Astrocyte (in vitro differentiated cells and primary cell): ENCODE data around the gene TRIM47. TPM values are rescaled to one million over a fixed set of nuclear protein-coding genes. Genes with fewer than 3 reads are reported as not detected.
A peak's percentile ranks its signal among the peaks of the same experiment; 100 is the strongest.

Experiments
- DNase-seq: peaks from one replicate; pipeline ENCODE4 v3.0.0-alpha.2; 2010; ENCODE audit warnings: low read depth
- FAIRE-seq: peaks from 2 replicates; lab custom pipeline; 2011; peaks lifted over from hg19 to GRCh38; lab: Jason Lieb, UNC
- H2AFZ ChIP-seq: 2 replicates; pipeline ENCODE4 v1.6.0; 2012; ENCODE audit warnings: low read depth, low read length, inconsistent platforms
- H3K27ac ChIP-seq: 2 replicates; pipeline ENCODE4 v1.5.1; 2011; ENCODE audit warnings: low read depth, low read length, inconsistent platforms
- H3K27me3 ChIP-seq: 2 replicates; pipeline ENCODE4 v1.6.0; 2011; ENCODE audit warnings: low read length, inconsistent platforms; ENCODE audit not compliant: insufficient read depth
- H3K36me3 ChIP-seq: 2 replicates; pipeline ENCODE4 v1.5.1; 2011; ENCODE audit warnings: low read length, inconsistent platforms; ENCODE audit not compliant: insufficient read depth
- H3K4me1 ChIP-seq: 2 replicates; pipeline ENCODE4 v1.5.1; 2011; ENCODE audit warnings: low read length, inconsistent platforms; ENCODE audit not compliant: insufficient read depth
- H3K4me2 ChIP-seq: 2 replicates; pipeline ENCODE4 v1.6.0; 2012; ENCODE audit warnings: low read length, inconsistent platforms
- H3K4me3 ChIP-seq: 2 replicates; pipeline ENCODE4 v1.5.1; 2011; ENCODE audit warnings: low read depth, mild to moderate bottlenecking, low read length, inconsistent platforms; ENCODE audit not compliant: insufficient read depth
- H3K79me2 ChIP-seq: 2 replicates; pipeline ENCODE4 v1.6.0; 2012; ENCODE audit warnings: mild to moderate bottlenecking, low read length, inconsistent platforms; ENCODE audit not compliant: insufficient read depth
- H3K9ac ChIP-seq: 2 replicates; pipeline ENCODE4 v1.6.0; 2012; ENCODE audit warnings: mild to moderate bottlenecking, low read length, inconsistent platforms
- H3K9me3 ChIP-seq: 2 replicates; pipeline ENCODE4 v1.5.1; 2012; ENCODE audit warnings: low read depth, mild to moderate bottlenecking, low read length, inconsistent platforms; ENCODE audit not compliant: insufficient read depth
- H4K20me1 ChIP-seq: 2 replicates; pipeline ENCODE4 v1.6.0; 2012; ENCODE audit warnings: low read length, inconsistent platforms; ENCODE audit not compliant: insufficient read depth
- H3K27ac Mint-ChIP-seq: one replicate; pipeline ENCODE4 v1.8.0; 2021; ENCODE audit warnings: mild to moderate bottlenecking, mixed read lengths; ENCODE audit not compliant: unreplicated experiment
- H3K27me3 Mint-ChIP-seq: one replicate; pipeline ENCODE4 v1.8.0; 2021; ENCODE audit warnings: low read depth, mixed read lengths; ENCODE audit not compliant: unreplicated experiment
- H3K36me3 Mint-ChIP-seq: one replicate; pipeline ENCODE4 v1.8.0; 2021; ENCODE audit warnings: low read depth, mixed read lengths; ENCODE audit not compliant: unreplicated experiment
- H3K4me1 Mint-ChIP-seq: one replicate; pipeline ENCODE4 v1.8.0; 2021; ENCODE audit warnings: low read depth, mixed read lengths; ENCODE audit not compliant: unreplicated experiment
- H3K4me3 Mint-ChIP-seq: one replicate; pipeline ENCODE4 v1.8.0; 2021; ENCODE audit warnings: mild to moderate bottlenecking, moderate library complexity, mixed read lengths; ENCODE audit not compliant: unreplicated experiment
- H3K9me3 Mint-ChIP-seq: one replicate; pipeline ENCODE4 v1.8.0; 2021; ENCODE audit warnings: mild to moderate bottlenecking, mixed read lengths; ENCODE audit not compliant: unreplicated experiment
- EZH2 ChIP-seq: IDR thresholded peaks from 2 replicates; pipeline ENCODE4 v1.6.1; 2012; ENCODE audit warnings: mild to moderate bottlenecking, low read length, inconsistent platforms; ENCODE audit not compliant: insufficient read depth
- total RNA-seq: library from RNA; stranded (reverse); gene quantifications from 2 replicates; pipeline ENCODE4 v1.2.1, GENCODE V29; 2021
- TF ChIP-seq, protein P1 (sequence below): IDR thresholded peaks from 2 replicates; pipeline ENCODE4 v1.5.1; 2011; ENCODE audit warnings: low read depth, mild to moderate bottlenecking, inconsistent platforms, low read length, moderate library complexity; ENCODE audit not compliant: insufficient read depth

Gene TRIM47
- total RNA-seq, 1 donor from 2014 or later = 5.9 TPM

DNA sequence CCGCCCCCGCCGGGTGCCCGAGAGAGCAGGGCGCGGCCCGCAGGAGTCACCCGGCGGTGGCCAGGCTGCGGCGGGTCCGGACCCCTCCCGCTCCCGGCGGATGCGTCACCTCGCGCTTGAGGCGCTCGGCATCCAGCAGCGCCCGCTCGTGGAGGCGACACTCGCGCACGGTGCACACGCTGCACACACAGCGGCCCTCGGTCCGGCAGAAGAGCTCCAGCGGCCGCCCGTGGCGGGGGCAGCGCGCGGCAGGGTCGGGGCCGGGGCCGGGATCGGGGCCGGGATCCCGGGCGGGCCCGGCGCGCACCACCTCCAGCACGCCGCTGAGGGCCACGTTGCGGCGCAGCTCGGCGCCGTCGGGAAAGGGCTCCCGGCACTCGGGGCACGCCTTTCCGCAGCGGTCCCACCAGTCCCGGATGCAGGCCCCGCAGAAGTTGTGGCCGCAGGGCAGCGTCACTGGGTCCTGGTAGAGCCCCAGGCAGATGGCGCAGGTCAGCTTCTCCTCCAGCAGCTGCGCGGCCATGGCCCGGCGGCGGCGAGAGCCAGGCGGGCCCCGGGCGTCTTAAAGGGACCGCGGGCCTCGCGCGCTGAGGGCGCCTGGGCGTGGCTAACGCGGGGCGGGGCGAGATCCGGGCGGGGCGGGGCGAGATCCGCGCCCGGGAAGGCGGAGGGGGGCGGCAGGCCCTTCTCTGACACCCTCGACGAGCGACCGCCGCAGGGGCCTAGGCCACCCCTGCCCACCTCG lies 18.2 kb upstream of the TRIM47 start, which contains the start of gene TRIM65:
TRIM65 (minus strand) TSS at position 537 of the 745 bp plus-strand sequence; CDS start at position 523, 14 bp downstream.
- H3K4me2 ChIP-seq = peak within 1 kb of the TSS; percentile 84
- H4K20me1 ChIP-seq = peaks cover 26% of the 10 kb centered on the region
- H2AFZ ChIP-seq = peak within 1 kb of the TSS; percentile 92
- peaks cover 11% of the 10 kb centered on the region for H3K36me3 ChIP-seq
- Mint-ChIP-seq H3K27me3 (no peaks in the 10 kb centered on the region), H3K27ac (peak within 1 kb of the TSS; percentile 91), H3K36me3 (peaks cover 4% of the 10 kb centered on the region), H3K4me1 (peaks cover 11% of the 10 kb centered on the region), H3K9me3 (no peaks in the 10 kb centered on the region), H3K4me3 (peak within 1 kb of the TSS; percentile 87)
- peak within 1 kb of the TSS; percentile 74 for H3K4me3 ChIP-seq
- peak; percentile 51 for DNase-seq
- H3K27ac ChIP-seq = peak within 1 kb of the TSS; percentile 81
- no peaks in the 10 kb centered on the region for H3K9me3 ChIP-seq
- H3K4me1 ChIP-seq = peaks cover 12% of the 10 kb centered on the region
- peak within 1 kb of the TSS; percentile 89 for H3K9ac ChIP-seq
- TF ChIP-seq EZH2 = no peak
- TF ChIP-seq, protein P1, sequence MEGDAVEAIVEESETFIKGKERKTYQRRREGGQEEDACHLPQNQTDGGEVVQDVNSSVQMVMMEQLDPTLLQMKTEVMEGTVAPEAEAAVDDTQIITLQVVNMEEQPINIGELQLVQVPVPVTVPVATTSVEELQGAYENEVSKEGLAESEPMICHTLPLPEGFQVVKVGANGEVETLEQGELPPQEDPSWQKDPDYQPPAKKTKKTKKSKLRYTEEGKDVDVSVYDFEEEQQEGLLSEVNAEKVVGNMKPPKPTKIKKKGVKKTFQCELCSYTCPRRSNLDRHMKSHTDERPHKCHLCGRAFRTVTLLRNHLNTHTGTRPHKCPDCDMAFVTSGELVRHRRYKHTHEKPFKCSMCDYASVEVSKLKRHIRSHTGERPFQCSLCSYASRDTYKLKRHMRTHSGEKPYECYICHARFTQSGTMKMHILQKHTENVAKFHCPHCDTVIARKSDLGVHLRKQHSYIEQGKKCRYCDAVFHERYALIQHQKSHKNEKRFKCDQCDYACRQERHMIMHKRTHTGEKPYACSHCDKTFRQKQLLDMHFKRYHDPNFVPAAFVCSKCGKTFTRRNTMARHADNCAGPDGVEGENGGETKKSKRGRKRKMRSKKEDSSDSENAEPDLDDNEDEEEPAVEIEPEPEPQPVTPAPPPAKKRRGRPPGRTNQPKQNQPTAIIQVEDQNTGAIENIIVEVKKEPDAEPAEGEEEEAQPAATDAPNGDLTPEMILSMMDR = no peak
- no peaks in the 10 kb centered on the region for H3K27me3 ChIP-seq
- H3K79me2 ChIP-seq = peaks cover 19% of the 10 kb centered on the region
- no peak for FAIRE-seq

DNA sequence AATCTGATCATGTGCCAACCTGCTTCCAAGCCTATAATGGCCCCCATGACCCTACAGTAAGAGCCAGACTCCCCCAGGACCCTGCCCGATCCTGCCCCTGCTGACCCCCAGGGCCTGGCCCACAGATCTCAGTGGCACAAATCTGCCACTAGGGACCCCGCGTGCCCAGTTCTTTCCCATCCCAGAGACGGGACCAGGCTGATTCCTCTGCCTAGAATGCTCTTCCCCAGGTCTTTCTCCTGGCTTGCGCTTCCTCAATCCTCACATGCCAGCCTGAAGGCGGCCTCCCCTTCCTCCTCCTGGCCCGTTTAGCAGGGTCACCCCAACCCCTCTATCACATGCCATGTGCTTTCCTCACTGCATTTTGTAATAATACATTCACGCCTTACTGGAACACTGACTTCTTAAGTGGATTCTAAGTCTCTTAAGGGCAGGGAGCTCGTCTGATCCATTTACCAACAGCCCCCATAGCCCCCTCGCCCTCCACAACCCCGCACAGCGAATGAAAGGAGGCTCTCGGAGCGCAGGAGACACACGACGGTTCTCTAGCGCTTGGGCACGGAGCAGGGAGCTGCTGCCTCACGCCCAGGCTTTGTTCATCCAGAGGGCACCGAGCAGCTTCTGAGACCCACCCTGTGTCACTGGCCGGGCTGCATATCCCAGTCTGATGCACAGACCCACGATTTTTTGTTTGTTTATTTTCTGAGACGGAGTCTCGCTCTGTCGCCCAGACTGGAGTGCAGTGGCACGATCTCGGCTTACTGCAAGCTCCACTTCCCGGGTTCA lies 17.2 kb upstream of the TRIM47 start:
- no peaks in the 10 kb centered on the region for H3K27me3 Mint-ChIP-seq
- no peaks in the 10 kb centered on the region for H3K9me3 Mint-ChIP-seq
- Histone ChIP-seq H3K36me3 (peaks cover 7% of the 10 kb centered on the region), H3K27ac (peak overlapping the region; percentile 81), H3K4me3 (peak overlapping the region; percentile 74), H4K20me1 (peaks cover 26% of the 10 kb centered on the region), H3K9me3 (no peaks in the 10 kb centered on the region), H3K27me3 (no peaks in the 10 kb centered on the region), H3K4me1 (peaks cover 12% of the 10 kb centered on the region), H3K9ac (peak overlapping the region; percentile 89), H3K79me2 (peaks cover 19% of the 10 kb centered on the region), H3K4me2 (peak overlapping the region; percentile 84), H2AFZ (peak overlapping the region; percentile 44)
- H3K4me1 Mint-ChIP-seq = peaks cover 11% of the 10 kb centered on the region
- H3K4me3 Mint-ChIP-seq = peak overlapping the region; percentile 87
- FAIRE-seq (no peak), DNase-seq (no peak)
- H3K36me3 Mint-ChIP-seq = peaks cover 5% of the 10 kb centered on the region
- no peak for TF ChIP-seq EZH2
- TF ChIP-seq, protein P1 = peak; percentile 24
- peak overlapping the region; percentile 91 for H3K27ac Mint-ChIP-seq
